Measurements from ENCODE around the gene CHCHD6. TPM values are rescaled to one million over a fixed set of nuclear protein-coding genes. Genes with fewer than 3 reads are reported as not detected.

Gene CHCHD6
- total RNA-seq, 4 donors from 2014 or later = 2.0 to 11.5 (median 10.0) TPM

- TF ChIP-seq, protein P1, sequence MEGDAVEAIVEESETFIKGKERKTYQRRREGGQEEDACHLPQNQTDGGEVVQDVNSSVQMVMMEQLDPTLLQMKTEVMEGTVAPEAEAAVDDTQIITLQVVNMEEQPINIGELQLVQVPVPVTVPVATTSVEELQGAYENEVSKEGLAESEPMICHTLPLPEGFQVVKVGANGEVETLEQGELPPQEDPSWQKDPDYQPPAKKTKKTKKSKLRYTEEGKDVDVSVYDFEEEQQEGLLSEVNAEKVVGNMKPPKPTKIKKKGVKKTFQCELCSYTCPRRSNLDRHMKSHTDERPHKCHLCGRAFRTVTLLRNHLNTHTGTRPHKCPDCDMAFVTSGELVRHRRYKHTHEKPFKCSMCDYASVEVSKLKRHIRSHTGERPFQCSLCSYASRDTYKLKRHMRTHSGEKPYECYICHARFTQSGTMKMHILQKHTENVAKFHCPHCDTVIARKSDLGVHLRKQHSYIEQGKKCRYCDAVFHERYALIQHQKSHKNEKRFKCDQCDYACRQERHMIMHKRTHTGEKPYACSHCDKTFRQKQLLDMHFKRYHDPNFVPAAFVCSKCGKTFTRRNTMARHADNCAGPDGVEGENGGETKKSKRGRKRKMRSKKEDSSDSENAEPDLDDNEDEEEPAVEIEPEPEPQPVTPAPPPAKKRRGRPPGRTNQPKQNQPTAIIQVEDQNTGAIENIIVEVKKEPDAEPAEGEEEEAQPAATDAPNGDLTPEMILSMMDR (IDR thresholded peaks at IDR 0.05; ENCODE audit: low read depth) = no peak
Measured at GRCh38 chr3:126954141-126954842, 250.3 kb downstream of the CHCHD6 start.

DNA sequence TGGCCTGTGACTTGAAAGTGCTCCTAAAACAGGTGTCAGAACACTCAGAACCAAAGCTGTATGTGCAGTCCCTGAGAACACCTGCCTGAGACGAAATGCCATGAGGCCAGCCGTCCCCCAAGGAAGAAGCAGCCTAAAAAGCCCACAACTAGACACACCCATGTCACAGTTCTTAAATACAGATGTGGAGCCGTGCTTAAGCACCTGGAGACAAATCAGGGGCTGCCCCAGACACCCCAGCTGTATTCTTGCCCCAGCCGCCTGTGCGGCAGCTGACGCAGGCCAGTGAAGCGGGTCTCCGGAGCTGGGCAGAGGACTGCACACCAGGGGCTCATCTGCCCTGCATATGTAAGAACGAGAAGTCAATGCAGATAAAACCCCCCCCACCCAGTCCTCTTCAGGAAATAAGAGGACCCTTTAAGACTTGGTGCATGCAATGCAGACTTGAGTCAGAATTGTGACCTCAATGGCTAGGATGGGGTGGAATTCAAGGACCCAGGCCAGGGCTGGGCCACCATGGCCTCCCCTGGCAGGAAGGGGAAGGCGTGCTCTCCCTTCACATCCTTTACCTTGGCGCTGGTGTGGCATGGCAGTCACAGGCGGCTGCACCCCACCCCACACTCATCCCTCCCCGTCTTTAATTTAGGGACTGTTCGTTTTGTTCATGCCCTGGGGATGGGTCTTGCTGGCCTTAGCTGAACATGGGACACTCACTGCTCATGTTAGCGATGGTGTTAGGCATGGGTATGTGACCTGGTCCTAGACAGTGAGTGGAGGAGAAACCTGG is 251.2 kb downstream of the CHCHD6 start:
- TF ChIP-seq, protein P1 (IDR thresholded peaks at IDR 0.05; ENCODE audit: low read depth) = no peak

DNA sequence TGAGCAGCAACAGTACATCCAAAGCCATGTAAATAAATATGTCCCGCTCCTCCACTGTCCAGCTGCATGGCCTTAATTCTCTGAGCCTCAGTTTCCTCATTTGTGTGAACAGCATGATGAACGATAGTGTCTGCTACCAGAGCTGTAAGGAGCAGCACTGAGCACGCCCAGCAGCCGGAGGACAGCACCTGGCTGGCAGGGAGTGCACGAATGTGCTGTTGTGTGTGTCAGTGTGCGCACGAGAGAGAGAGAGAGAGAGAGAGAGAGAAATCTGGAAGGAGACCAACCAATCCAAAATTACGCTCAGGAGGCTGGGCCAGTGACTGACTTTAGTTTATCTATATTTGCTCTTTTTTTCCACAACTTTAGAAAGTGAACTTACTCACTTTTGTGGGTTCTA is 252.3 kb downstream of the CHCHD6 start:
- TF ChIP-seq, protein P1 (IDR thresholded peaks at IDR 0.05; ENCODE audit: low read depth) = no peak

- TF ChIP-seq, protein P1 (IDR thresholded peaks at IDR 0.05; ENCODE audit: low read depth) = no peak
Measured at GRCh38 chr3:126956866-126957650, 253.0 kb downstream of the CHCHD6 start.

- TF ChIP-seq, protein P1 (IDR thresholded peaks at IDR 0.05; ENCODE audit: low read depth) = no peak
Measured at GRCh38 chr3:126957776-126958637, 254.0 kb downstream of the CHCHD6 start.

DNA sequence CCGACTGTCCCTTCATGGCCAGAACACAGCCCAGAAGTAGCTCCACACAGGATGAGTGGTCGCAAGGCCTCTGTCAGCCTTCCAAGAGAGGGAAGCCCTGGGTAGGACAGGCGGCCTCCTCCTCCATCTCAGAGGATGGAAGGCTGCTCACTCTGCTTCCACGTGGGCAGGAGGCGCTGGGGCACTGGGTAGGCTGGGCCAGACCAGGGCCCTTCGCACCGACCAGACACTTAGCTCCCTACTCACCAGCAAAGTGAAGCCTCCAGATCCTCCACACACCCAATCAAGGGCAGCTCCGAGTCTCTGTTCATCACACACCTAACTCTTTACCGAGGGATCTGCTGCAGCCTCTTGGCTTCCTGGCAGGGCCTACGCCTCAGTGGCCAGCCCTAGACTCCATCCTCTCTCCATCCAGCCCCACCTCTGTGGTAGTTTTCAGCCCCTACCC is 254.6 kb downstream of the CHCHD6 start:
- TF ChIP-seq, protein P1 (IDR thresholded peaks at IDR 0.05; ENCODE audit: low read depth) = no peak
